ENCODE results near the gene SLC9A3. TPM values are rescaled to one million over a fixed set of nuclear protein-coding genes. Genes with fewer than 3 reads are reported as not detected.

Gene SLC9A3
- total RNA-seq, 1 donor from 2014 or later, result 2.4 TPM

- no peak for DNase-seq (ENCODE audit: low spot score)
Measured at GRCh38 chr5:539469-540070, 15.3 kb upstream of the SLC9A3 start.

- DNase-seq (ENCODE audit: low spot score), result no peak
Measured at GRCh38 chr5:538801-539468, 14.7 kb upstream of the SLC9A3 start.

GRCh38 chr5:538271-538771 is 14.1 kb upstream of the SLC9A3 start:
- DNase-seq (ENCODE audit: low spot score), result no peak

DNA sequence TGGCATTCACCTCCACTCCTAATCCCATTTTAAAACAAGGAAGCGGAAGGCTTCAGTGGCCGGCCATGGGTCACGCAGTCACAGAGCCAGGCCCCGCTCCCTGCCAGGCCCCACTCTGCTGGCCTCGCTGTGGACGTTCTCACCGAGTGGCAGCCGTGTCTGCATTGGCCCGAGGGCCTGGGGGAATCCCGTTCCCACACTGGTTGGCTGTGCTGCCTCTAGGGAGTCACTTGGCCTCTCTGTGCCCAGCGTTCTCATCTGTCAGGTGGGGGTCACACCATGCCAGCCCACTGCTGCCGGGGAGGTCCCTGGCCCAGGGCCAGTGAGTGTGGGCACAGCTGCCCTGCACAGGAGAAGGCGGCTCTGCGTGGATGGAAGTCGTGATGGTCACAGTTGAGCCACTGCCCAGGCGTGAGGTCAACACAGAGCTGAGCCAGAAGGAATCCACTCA is 13.4 kb upstream of the SLC9A3 start:
- no peak for DNase-seq (ENCODE audit: low spot score)

- no peak for DNase-seq (ENCODE audit: low spot score)
Measured at GRCh38 chr5:537098-537497, 12.8 kb upstream of the SLC9A3 start.

DNA sequence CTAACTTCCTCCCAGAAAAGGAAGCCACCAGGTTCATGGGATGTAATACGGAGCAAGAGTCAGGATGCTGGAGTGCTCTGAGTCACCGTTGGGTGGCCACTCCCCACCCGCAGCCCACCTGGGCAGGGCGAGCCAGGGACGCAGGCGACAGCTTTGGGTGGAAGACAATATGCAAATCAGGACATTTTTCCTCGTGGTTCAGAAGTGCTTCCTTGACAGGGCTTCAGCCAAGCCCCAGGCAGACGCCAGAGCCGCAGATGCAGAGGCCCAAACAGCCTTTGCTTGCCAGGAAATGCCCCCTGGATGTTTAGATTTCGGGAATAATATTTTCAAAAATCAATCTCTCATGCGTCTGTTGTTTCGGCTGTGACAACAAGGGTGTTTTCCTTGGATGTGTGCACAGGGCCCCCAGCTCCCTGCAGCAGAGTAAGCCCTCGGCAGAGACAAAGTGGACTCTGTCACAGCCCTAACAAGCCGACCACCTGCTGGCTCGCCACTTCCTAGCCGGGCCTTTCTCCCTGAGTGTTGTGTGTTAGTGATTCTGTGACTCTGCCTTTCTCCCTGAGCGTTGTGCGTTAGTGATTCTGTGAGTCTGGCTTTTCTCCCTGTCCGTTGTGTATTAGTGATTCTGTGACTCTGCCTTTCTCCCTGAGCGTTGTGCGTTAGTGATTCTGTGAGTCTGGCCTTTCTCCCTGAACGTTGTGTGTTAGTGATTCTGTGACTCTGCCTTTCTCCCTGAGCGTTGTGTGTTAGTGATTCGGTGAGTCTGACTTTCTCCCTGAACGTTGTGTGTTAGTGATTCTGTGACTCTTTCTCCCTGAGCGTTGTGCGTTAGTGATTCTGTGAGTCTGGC is 11.8 kb upstream of the SLC9A3 start:
- no peak for DNase-seq (ENCODE audit: low spot score)

- DNase-seq (ENCODE audit: low spot score), result no peak
Measured at GRCh38 chr5:534743-535671, 10.8 kb upstream of the SLC9A3 start.

DNA sequence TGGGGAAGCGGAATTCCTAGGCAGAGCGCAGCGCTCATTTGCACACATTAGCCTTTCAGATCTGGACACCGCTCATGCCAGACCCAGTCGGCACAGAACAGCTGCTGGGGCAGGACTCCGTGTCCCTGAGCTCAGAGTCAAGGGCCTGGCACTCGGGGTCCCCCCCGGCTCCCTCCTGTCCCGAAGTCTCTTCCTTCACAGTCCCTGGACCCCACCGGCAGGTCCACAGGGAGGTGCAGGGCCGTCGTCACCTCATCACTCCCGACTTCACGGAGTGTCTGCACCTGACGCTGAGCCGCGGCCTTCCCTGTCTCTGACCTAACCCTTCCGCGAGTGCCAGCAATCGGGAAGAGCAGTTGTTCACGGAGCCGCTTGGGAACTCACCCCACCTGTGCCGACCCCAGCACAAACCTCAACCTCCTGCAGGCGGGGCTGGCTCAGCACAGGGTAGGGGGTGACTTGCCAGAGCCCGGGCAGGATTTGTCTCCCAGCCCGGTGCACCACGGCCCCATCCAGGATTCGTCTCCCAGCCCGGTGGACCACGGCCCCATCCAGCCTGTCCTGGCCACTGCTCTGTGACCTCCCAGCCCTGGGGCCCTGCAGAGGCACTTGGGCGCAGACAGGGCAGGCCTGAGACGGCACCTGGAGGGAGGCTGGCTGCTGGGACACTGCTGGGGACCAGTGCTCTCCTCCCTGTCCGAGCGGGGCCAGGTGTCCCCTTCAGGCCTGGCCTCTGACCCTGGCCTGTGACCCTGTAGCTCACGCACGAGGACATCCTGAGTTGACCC is 9.9 kb upstream of the SLC9A3 start:
- no peak for DNase-seq (ENCODE audit: low spot score)

- DNase-seq (ENCODE audit: low spot score), result no peak
Measured at GRCh38 chr5:533243-533954, 9.2 kb upstream of the SLC9A3 start.

DNA sequence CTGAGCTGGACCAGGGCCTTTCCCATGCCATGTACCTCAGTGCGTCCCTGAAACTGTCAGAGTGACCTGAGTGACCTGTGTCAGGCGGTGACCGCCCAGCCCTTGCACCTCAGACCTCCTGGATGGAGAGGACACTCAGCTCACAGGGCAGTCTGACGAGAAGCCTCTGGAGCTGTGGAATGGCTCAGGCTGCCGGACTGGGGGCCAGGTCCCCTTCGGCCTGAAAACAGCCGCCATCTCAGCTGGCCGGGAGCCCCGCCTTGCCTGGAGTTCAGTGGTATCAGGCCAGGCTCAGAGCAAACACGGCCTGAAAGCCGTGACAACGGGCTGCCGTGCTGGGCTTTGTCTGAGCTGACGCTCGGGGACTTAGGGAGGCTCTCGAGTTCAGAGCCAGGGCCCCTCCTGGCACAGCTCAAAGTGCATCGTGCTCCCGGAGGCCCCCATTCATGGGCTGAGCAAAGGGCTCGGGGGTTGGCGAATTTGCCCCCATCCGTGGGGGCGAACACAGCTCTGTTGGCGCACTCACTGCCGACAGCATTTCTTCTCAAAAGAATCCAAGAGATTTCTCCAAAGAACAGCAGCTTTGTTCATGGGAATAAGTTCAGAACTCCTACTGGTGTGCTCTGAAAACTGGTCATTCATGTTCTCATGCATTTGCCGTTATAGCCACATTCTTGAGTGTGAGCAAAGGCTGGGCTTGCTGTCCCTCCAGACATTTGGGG is 8.4 kb upstream of the SLC9A3 start:
- DNase-seq (ENCODE audit: low spot score), result peak; percentile 19

GRCh38 chr5:531749-532315 is 7.6 kb upstream of the SLC9A3 start:
- no peak for DNase-seq (ENCODE audit: low spot score)

GRCh38 chr5:531101-531748 is 7.0 kb upstream of the SLC9A3 start:
- no peak for DNase-seq (ENCODE audit: low spot score)

- peak; percentile 11 for DNase-seq (ENCODE audit: low spot score)
Measured at GRCh38 chr5:530001-530955, 6.0 kb upstream of the SLC9A3 start.

DNA sequence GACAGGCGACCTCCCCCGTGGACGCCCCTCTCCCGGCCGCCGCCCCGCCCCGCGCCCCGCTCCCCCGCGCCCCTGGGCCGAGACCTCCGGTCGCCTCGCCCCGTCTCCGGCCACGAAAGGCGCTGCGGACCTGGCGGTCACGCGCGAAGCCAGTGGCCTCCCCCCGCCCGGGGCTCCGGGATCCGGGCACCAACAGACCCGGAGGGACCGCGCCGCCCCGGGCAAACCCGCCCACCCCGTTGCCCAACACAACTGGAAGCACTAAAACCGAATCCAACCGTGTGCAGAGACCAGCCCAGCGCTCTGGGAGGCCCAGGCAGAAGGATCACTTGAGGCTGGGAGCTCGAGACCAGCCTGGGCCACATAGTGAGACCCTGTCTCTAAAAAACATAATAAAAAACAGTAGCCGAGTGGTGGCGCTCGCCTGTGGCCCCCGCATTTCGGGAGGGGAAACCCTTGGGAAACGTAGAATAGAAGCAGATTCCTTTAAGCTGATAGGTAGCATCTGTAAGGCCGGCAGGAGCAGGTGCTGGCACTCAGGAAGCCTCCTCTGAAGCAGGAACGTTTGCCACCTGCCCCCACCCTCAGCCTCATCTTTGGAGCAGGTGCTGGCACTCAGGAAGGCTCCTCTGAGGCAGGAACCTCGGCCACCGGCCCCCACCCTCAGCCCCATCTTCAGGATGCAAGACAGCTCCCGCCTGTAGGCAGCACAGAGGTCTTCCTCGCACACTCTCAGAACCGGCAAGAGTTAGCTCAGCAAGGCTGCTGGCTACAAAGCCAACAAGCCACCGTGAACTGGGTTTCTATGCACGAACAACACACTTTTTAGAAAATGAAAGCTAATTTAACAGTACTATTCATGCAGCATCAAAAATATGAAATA is 4.6 kb upstream of the SLC9A3 start:
- DNase-seq (ENCODE audit: low spot score), result no peak

DNA sequence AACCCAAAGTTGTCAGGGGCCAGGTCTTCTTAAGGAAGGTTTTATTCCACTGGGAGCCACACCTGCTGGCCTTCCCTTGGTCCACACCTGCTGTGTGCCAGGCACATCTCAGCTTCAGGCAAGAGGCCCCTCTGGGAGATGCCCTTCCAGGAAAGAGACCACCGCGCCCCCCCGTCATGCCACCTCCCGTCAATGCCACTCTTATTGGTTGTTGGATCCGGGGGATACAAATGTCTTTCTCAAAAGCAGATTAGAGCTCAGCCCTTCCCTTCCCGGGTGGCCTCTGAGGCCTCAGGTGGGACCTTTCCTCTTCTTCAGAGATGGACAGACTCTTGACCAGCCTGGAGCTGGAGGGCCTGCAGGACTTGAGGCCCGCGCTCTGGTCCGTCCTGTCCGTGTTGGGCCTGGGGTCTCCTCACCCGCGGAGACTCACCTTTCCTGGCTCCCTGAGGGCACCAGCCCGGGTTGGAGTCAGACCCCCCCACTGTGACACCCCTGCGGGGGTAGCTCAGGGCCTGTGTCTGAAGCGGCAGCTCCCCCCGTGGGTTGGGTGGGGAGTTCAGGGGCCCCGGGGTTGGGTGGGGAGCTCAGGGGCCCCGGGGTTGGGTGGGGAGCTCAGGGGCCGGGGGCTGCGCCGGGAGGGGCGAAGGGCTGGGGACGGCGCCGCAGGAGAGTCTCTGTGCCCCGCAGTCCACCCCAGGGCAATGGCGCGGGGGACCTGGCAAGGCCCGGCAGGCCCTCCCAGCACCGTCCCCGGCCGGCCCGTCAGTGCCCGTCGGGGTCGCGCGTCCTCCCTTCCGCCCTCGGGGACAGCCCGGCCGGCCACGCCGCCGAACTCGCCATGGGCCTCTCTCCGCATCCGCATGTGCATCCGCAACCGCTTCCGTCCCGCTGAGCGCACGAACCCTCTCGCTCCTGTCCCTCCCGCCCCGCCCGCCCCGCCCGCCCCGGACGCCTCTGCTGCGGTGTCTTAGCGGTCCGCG is 3.7 kb upstream of the SLC9A3 start:
- DNase-seq (ENCODE audit: low spot score), result no peak
